HG03066 (cell line): ENCODE data around the gene GAPVD1.

Experiments
- ATAC-seq: cut with Tn5 transposase; IDR thresholded peaks from one replicate; pipeline ENCODE4 v1.9.1; 2021; ENCODE audit warnings: low read depth; ENCODE audit not compliant: unreplicated experiment

Gene GAPVD1

GRCh38 chr9:125361837-125362531 lies 100.4 kb downstream of the GAPVD1 start:
- ATAC-seq, result no peak

GRCh38 chr9:125366676-125367075 lies 105.0 kb downstream of the GAPVD1 start:
- ATAC-seq, result no peak

- ATAC-seq, result no peak
Observed at GRCh38 chr9:125370786-125371185, 109.2 kb downstream of the GAPVD1 start.

GRCh38 chr9:125372441-125373226 lies 111.0 kb downstream of the GAPVD1 start:
- no peak for ATAC-seq

- ATAC-seq, result no peak
Observed at GRCh38 chr9:125374443-125375309, 113.0 kb downstream of the GAPVD1 start.

GRCh38 chr9:125375820-125376219 lies 114.2 kb downstream of the GAPVD1 start:
- no peak for ATAC-seq

- no peak for ATAC-seq
Observed at GRCh38 chr9:125376261-125377226, 114.9 kb downstream of the GAPVD1 start.

GRCh38 chr9:125377584-125378250 lies 116.1 kb downstream of the GAPVD1 start:
- ATAC-seq, result no peak

- no peak for ATAC-seq
Observed at GRCh38 chr9:125378778-125379177, 117.2 kb downstream of the GAPVD1 start.

GRCh38 chr9:125379208-125379607 lies 117.6 kb downstream of the GAPVD1 start:
- ATAC-seq, result no peak

- no peak for ATAC-seq
Observed at GRCh38 chr9:125380406-125380805, 118.8 kb downstream of the GAPVD1 start.

- ATAC-seq, result no peak
Observed at GRCh38 chr9:125387861-125388524, 126.4 kb downstream of the GAPVD1 start.

- ATAC-seq, result no peak
Observed at GRCh38 chr9:125388978-125389377, 127.4 kb downstream of the GAPVD1 start.

GRCh38 chr9:125391704-125392103 lies 130.1 kb downstream of the GAPVD1 start:
- no peak for ATAC-seq

- no peak for ATAC-seq
Observed at GRCh38 chr9:125393426-125393825, 131.8 kb downstream of the GAPVD1 start.

- ATAC-seq, result no peak
Observed at GRCh38 chr9:125396799-125397198, 135.2 kb downstream of the GAPVD1 start.

- no peak for ATAC-seq
Observed at GRCh38 chr9:125397736-125398135, 136.1 kb downstream of the GAPVD1 start.

GRCh38 chr9:125398243-125398642 lies 136.6 kb downstream of the GAPVD1 start:
- no peak for ATAC-seq

- no peak for ATAC-seq
Observed at GRCh38 chr9:125399165-125399564, 137.5 kb downstream of the GAPVD1 start.
